ENCODE results near the gene MAFG.

Gene MAFG

GRCh38 chr17:81907219-81908145 is 20.1 kb downstream of the MAFG start:
- no peaks in the 10 kb centered on the region for H3K9me3 ChIP-seq (ENCODE audit: insufficient read depth, low read length)
- H3K4me1 ChIP-seq (ENCODE audit: insufficient read depth, insufficient read length), result peaks cover 20% of the 10 kb centered on the region
- H3K4me3 ChIP-seq (ENCODE audit: insufficient read length, low read depth), result no peak overlapping the region
- DNase-seq (ENCODE audit: low read depth, low spot score), result no peak
- no peak overlapping the region for H3K9ac ChIP-seq (ENCODE audit: insufficient read length, low read depth)
- no peak for TF ChIP-seq ZNF274 (IDR thresholded peaks at IDR 0.05; ENCODE audit: low read depth, low read length)
- TF ChIP-seq SUZ12 (IDR thresholded peaks at IDR 0.05; ENCODE audit: extremely low read depth, insufficient read depth, insufficient read length), result no peak
- TF ChIP-seq YY1 (IDR thresholded peaks at IDR 0.05; ENCODE audit: insufficient read depth, insufficient read length), result no peak
- H3K36me3 ChIP-seq (ENCODE audit: insufficient read depth, insufficient read length, low read length), result peaks cover 65% of the 10 kb centered on the region
- peaks cover 11% of the 10 kb centered on the region for H3K27me3 ChIP-seq (ENCODE audit: insufficient read depth, insufficient read length)

GRCh38 chr17:81906476-81907218 is 20.9 kb downstream of the MAFG start:
- H3K9me3 ChIP-seq (ENCODE audit: insufficient read depth, low read length), result no peaks in the 10 kb centered on the region
- peaks cover 20% of the 10 kb centered on the region for H3K4me1 ChIP-seq (ENCODE audit: insufficient read depth, insufficient read length)
- TF ChIP-seq ZNF274 (IDR thresholded peaks at IDR 0.05; ENCODE audit: low read depth, low read length), result no peak
- no peak for TF ChIP-seq SUZ12 (IDR thresholded peaks at IDR 0.05; ENCODE audit: extremely low read depth, insufficient read depth, insufficient read length)
- TF ChIP-seq YY1 (IDR thresholded peaks at IDR 0.05; ENCODE audit: insufficient read depth, insufficient read length), result no peak
- peaks cover 57% of the 10 kb centered on the region for H3K36me3 ChIP-seq (ENCODE audit: insufficient read depth, insufficient read length, low read length)
- H3K9ac ChIP-seq (ENCODE audit: insufficient read length, low read depth), result no peak overlapping the region
- DNase-seq (ENCODE audit: low read depth, low spot score), result no peak
- H3K27me3 ChIP-seq (ENCODE audit: insufficient read depth, insufficient read length), result peaks cover 19% of the 10 kb centered on the region
- H3K4me3 ChIP-seq (ENCODE audit: insufficient read length, low read depth), result no peak overlapping the region

DNA sequence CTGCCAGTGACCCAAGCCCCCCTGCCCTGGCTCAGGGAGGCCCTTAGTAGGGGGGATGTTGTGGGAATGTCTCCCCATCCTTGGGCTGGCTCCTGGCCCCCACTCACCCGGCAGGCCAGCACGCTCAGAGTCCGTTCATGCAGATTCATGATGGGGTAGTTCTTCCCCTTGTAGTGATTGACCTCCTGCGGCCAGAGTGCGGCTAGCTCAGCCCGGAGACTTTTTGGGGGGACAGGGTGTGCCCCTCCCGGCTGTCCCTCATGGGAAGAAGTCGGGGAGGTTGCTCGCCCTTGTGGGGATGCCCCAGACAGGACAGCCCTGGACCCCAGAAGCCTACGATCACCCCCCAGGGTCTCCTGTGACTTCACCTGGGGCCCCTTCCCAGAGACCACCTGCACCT is 21.5 kb downstream of the MAFG start:
- no peak for DNase-seq (ENCODE audit: low read depth, low spot score)
- H3K4me3 ChIP-seq (ENCODE audit: insufficient read length, low read depth), result no peak overlapping the region
- TF ChIP-seq ZNF274 (IDR thresholded peaks at IDR 0.05; ENCODE audit: low read depth, low read length) (no peak), SUZ12 (IDR thresholded peaks at IDR 0.05; ENCODE audit: extremely low read depth, insufficient read depth, insufficient read length) (no peak), YY1 (IDR thresholded peaks at IDR 0.05; ENCODE audit: insufficient read depth, insufficient read length) (no peak)
- H3K9me3 ChIP-seq (ENCODE audit: insufficient read depth, low read length), result no peaks in the 10 kb centered on the region
- peaks cover 58% of the 10 kb centered on the region for H3K36me3 ChIP-seq (ENCODE audit: insufficient read depth, insufficient read length, low read length)
- H3K9ac ChIP-seq (ENCODE audit: insufficient read length, low read depth), result no peak overlapping the region
- H3K4me1 ChIP-seq (ENCODE audit: insufficient read depth, insufficient read length), result peaks cover 20% of the 10 kb centered on the region
- H3K27me3 ChIP-seq (ENCODE audit: insufficient read depth, insufficient read length), result peaks cover 25% of the 10 kb centered on the region

- peaks cover 63% of the 10 kb centered on the region for H3K36me3 ChIP-seq (ENCODE audit: insufficient read depth, insufficient read length, low read length)
Measured at GRCh38 chr17:81905424-81905875, 22.1 kb downstream of the MAFG start.

GRCh38 chr17:81904600-81905423 is 22.7 kb downstream of the MAFG start:
- TF ChIP-seq SUZ12 (IDR thresholded peaks at IDR 0.05; ENCODE audit: extremely low read depth, insufficient read depth, insufficient read length), result no peak
- TF ChIP-seq YY1 (IDR thresholded peaks at IDR 0.05; ENCODE audit: insufficient read depth, insufficient read length), result no peak
- TF ChIP-seq ZNF274 (IDR thresholded peaks at IDR 0.05; ENCODE audit: low read depth, low read length), result no peak
- Histone ChIP-seq H3K9ac (ENCODE audit: insufficient read length, low read depth) (no peak overlapping the region), H3K9me3 (ENCODE audit: insufficient read depth, low read length) (no peaks in the 10 kb centered on the region), H3K36me3 (ENCODE audit: insufficient read depth, insufficient read length, low read length) (peaks cover 69% of the 10 kb centered on the region), H3K27me3 (ENCODE audit: insufficient read depth, insufficient read length) (peaks cover 16% of the 10 kb centered on the region), H3K4me3 (ENCODE audit: insufficient read length, low read depth) (no peak overlapping the region), H3K4me1 (ENCODE audit: insufficient read depth, insufficient read length) (peaks cover 18% of the 10 kb centered on the region)
- no peak for DNase-seq (ENCODE audit: low read depth, low spot score)

More at GRCh38 chr17:81905424-81905875, 22.1 kb downstream of the MAFG start:
- H3K27me3 ChIP-seq (ENCODE audit: insufficient read depth, insufficient read length), result peaks cover 21% of the 10 kb centered on the region
- no peak for TF ChIP-seq ZNF274 (IDR thresholded peaks at IDR 0.05; ENCODE audit: low read depth, low read length)
- TF ChIP-seq SUZ12 (IDR thresholded peaks at IDR 0.05; ENCODE audit: extremely low read depth, insufficient read depth, insufficient read length), result no peak
- TF ChIP-seq YY1 (IDR thresholded peaks at IDR 0.05; ENCODE audit: insufficient read depth, insufficient read length), result no peak
- H3K4me1 ChIP-seq (ENCODE audit: insufficient read depth, insufficient read length), result peaks cover 20% of the 10 kb centered on the region
- H3K4me3 ChIP-seq (ENCODE audit: insufficient read length, low read depth), result no peak overlapping the region
- H3K9ac ChIP-seq (ENCODE audit: insufficient read length, low read depth), result no peak overlapping the region
- DNase-seq (ENCODE audit: low read depth, low spot score), result no peak
- H3K9me3 ChIP-seq (ENCODE audit: insufficient read depth, low read length), result no peaks in the 10 kb centered on the region

GRCh38 chr17:81903896-81904599 is 23.5 kb downstream of the MAFG start:
- no peak overlapping the region for H3K4me3 ChIP-seq (ENCODE audit: insufficient read length, low read depth)
- no peaks in the 10 kb centered on the region for H3K9me3 ChIP-seq (ENCODE audit: insufficient read depth, low read length)
- no peak overlapping the region for H3K9ac ChIP-seq (ENCODE audit: insufficient read length, low read depth)
- H3K4me1 ChIP-seq (ENCODE audit: insufficient read depth, insufficient read length), result peaks cover 22% of the 10 kb centered on the region
- TF ChIP-seq ZNF274 (IDR thresholded peaks at IDR 0.05; ENCODE audit: low read depth, low read length) (no peak), YY1 (IDR thresholded peaks at IDR 0.05; ENCODE audit: insufficient read depth, insufficient read length) (no peak), SUZ12 (IDR thresholded peaks at IDR 0.05; ENCODE audit: extremely low read depth, insufficient read depth, insufficient read length) (no peak)
- peaks cover 72% of the 10 kb centered on the region for H3K36me3 ChIP-seq (ENCODE audit: insufficient read depth, insufficient read length, low read length)
- H3K27me3 ChIP-seq (ENCODE audit: insufficient read depth, insufficient read length), result peaks cover 16% of the 10 kb centered on the region
- no peak for DNase-seq (ENCODE audit: low read depth, low spot score)

Data from NT2/D1 (cell line).